IPS-15b (cell line): ENCODE data around the gene RNF40.

Experiments
- H3K27me3 ChIP-seq: one replicate; pipeline ENCODE4 v1.6.1; 2013; ENCODE audit warnings: low read length; ENCODE audit not compliant: control insufficient read depth, insufficient read depth
- H3K36me3 ChIP-seq: one replicate; pipeline ENCODE4 v1.6.1; 2013; ENCODE audit warnings: low read length; ENCODE audit not compliant: control insufficient read depth, insufficient read depth
- H3K4me1 ChIP-seq: one replicate; pipeline ENCODE4 v1.6.1; 2013; ENCODE audit warnings: mild to moderate bottlenecking, low read length; ENCODE audit not compliant: control insufficient read depth, insufficient read depth
- H3K4me3 ChIP-seq: one replicate; pipeline ENCODE4 v1.5.1; 2013; ENCODE audit warnings: low read depth, low read length
- H3K9ac ChIP-seq: one replicate; pipeline ENCODE4 v1.6.1; 2013; ENCODE audit warnings: low read depth, mild to moderate bottlenecking, low read length
- H3K9me3 ChIP-seq: one replicate; pipeline ENCODE4 v1.6.1; 2013; ENCODE audit warnings: mild to moderate bottlenecking, low read length; ENCODE audit not compliant: control insufficient read depth, insufficient read depth

Gene RNF40

GRCh38 chr16:30761928-30762902 is at the start of gene RNF40, which contains the start of gene CFAP119:
Gene RNF40, plus strand, starts transcription at chr16:30762322. Its CDS starts 224 bp downstream, at chr16:30762546.
Gene CFAP119, minus strand, starts transcription at chr16:30762062. Its CDS starts 314 bp downstream, at chr16:30761748.
- Histone ChIP-seq H3K9me3 (no peaks in the 10 kb centered on the region), H3K4me1 (no peaks in the 10 kb centered on the region), H3K27me3 (no peaks in the 10 kb centered on the region), H3K9ac (peak within 1 kb of the TSS; percentile 77), H3K4me3 (peak within 1 kb of the TSS; percentile 97), H3K36me3 (peaks cover 40% of the 10 kb centered on the region)

GRCh38 chr16:30715750-30716445 is 46.2 kb upstream of the RNF40 start:
- Histone ChIP-seq H3K36me3 (peaks cover 65% of the 10 kb centered on the region), H3K4me1 (no peaks in the 10 kb centered on the region), H3K4me3 (no peak overlapping the region), H3K9me3 (no peaks in the 10 kb centered on the region), H3K9ac (no peak overlapping the region), H3K27me3 (no peaks in the 10 kb centered on the region)

GRCh38 chr16:30720086-30720485 is 42.0 kb upstream of the RNF40 start:
- Histone ChIP-seq H3K4me1 (no peaks in the 10 kb centered on the region), H3K27me3 (no peaks in the 10 kb centered on the region), H3K9me3 (no peaks in the 10 kb centered on the region), H3K4me3 (no peak overlapping the region), H3K9ac (no peak overlapping the region), H3K36me3 (peaks cover 72% of the 10 kb centered on the region)

- H3K9me3 ChIP-seq, result no peaks in the 10 kb centered on the region
- no peaks in the 10 kb centered on the region for H3K27me3 ChIP-seq
- H3K4me1 ChIP-seq, result no peaks in the 10 kb centered on the region
- no peak overlapping the region for H3K4me3 ChIP-seq
- no peak overlapping the region for H3K9ac ChIP-seq
- peaks cover 70% of the 10 kb centered on the region for H3K36me3 ChIP-seq
Measured at GRCh38 chr16:30720694-30721093, 41.4 kb upstream of the RNF40 start.

GRCh38 chr16:30721167-30721566 is 41.0 kb upstream of the RNF40 start:
- H3K9ac ChIP-seq, result no peak overlapping the region
- peaks cover 65% of the 10 kb centered on the region for H3K36me3 ChIP-seq

DNA sequence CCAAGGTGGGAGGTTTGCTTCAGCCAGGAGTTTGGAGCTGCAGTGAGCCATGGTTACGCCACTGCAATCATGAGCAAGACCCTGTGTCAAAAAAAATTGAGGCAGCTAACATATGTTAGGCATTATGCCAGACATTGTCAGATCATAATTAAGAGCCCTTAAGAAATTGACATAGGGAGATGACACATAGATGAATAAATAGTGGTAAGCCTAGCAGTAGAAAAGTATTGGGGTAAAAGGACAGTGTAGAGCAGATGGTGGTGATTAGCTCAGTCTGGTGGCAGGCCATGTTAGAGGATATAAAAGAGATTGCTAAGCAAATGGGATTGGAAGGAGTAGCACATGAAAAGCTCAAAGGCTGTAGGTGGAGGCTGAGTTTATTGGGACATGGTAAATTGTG is 40.5 kb upstream of the RNF40 start:
- Histone ChIP-seq H3K9ac (no peak overlapping the region), H3K27me3 (no peaks in the 10 kb centered on the region), H3K36me3 (peaks cover 65% of the 10 kb centered on the region), H3K4me1 (no peaks in the 10 kb centered on the region), H3K9me3 (no peaks in the 10 kb centered on the region), H3K4me3 (no peak overlapping the region)

More at GRCh38 chr16:30721167-30721566, 41.0 kb upstream of the RNF40 start:
- Histone ChIP-seq H3K4me3 (no peak overlapping the region), H3K4me1 (no peaks in the 10 kb centered on the region), H3K27me3 (no peaks in the 10 kb centered on the region), H3K9me3 (no peaks in the 10 kb centered on the region)

- Histone ChIP-seq H3K36me3 (peaks cover 63% of the 10 kb centered on the region), H3K27me3 (no peaks in the 10 kb centered on the region), H3K4me1 (no peaks in the 10 kb centered on the region), H3K9me3 (no peaks in the 10 kb centered on the region), H3K4me3 (no peak overlapping the region), H3K9ac (no peak overlapping the region)
Measured at GRCh38 chr16:30722443-30722842, 39.7 kb upstream of the RNF40 start.

DNA sequence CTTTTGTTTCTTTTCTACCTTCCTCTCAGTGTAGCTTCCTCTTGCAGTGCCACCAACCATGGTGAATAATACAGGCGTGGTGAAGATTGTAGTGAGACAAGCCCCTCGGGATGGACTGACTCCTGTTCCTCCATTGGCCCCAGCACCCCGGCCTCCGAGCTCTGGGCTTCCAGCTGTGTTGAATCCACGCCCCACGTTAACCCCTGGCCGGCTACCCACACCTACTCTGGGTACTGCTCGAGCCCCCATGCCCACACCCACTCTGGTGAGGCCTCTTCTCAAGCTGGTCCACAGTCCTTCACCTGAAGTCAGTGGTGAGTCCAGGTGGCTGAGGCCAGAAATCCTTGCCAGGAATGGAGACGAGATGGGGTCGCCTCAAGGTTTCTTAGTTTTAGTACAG is 39.2 kb upstream of the RNF40 start:
- H3K36me3 ChIP-seq, result peaks cover 63% of the 10 kb centered on the region

DNA sequence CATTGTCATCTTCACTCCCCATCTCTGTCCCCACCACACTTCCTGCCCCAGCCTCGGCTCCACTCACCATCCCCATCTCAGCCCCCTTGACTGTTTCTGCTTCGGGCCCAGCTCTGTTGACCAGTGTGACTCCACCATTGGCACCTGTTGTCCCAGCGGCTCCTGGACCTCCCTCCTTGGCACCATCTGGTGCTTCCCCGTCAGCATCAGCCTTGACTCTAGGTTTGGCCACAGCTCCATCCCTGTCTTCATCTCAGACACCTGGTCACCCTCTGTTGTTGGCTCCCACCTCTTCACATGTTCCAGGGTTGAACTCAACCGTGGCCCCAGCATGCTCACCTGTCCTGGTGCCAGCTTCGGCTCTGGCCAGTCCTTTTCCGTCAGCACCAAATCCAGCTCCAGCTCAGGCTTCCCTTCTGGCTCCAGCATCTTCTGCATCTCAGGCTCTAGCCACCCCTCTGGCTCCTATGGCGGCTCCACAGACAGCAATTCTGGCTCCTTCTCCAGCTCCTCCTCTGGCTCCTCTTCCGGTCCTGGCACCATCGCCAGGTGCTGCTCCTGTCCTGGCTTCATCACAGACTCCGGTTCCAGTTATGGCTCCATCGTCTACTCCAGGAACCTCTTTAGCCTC is 38.3 kb upstream of the RNF40 start:
- Histone ChIP-seq H3K4me1 (peaks cover 4% of the 10 kb centered on the region), H3K9me3 (no peaks in the 10 kb centered on the region), H3K27me3 (no peaks in the 10 kb centered on the region), H3K4me3 (no peak overlapping the region), H3K9ac (no peak overlapping the region), H3K36me3 (peaks cover 60% of the 10 kb centered on the region)

More for the DNA sequence above, 39.2 kb upstream of the RNF40 start:
- H3K4me3 ChIP-seq, result no peak overlapping the region
- H3K27me3 ChIP-seq, result no peaks in the 10 kb centered on the region
- H3K9me3 ChIP-seq, result no peaks in the 10 kb centered on the region
- no peaks in the 10 kb centered on the region for H3K4me1 ChIP-seq
- H3K9ac ChIP-seq, result no peak overlapping the region

DNA sequence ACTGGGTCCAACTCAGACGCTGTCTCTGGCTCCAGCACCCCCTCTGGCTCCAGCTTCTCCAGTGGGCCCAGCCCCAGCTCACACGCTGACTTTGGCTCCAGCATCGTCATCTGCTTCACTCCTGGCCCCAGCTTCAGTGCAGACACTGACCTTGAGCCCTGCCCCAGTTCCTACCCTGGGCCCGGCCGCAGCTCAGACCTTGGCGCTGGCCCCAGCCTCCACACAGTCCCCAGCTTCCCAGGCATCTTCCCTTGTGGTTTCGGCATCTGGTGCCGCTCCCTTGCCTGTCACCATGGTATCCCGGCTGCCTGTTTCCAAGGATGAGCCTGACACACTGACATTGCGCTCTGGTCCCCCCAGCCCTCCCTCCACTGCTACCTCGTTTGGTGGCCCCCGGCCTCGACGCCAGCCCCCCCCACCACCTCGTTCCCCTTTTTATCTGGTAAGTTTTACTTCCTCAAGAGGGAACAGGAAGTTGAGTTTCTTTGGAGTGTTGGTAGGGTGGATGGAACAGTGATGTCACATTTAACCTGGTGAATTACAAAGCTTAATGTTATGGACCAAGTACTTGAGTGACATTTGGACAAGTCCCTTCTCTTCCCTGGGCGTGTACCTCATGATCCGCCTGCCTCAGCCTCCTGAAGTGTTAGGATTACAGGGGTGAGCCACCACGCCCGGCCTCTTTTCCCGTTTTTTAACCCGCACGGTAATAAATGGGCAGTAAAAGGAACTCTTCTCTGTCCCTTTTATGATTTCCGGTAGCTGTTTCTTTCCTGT is 37.3 kb upstream of the RNF40 start:
- peaks cover 63% of the 10 kb centered on the region for H3K36me3 ChIP-seq
- no peak overlapping the region for H3K4me3 ChIP-seq
- H3K9ac ChIP-seq, result no peak overlapping the region

GRCh38 chr16:30725418-30725792 is 36.7 kb upstream of the RNF40 start:
- peaks cover 4% of the 10 kb centered on the region for H3K4me1 ChIP-seq
- peaks cover 59% of the 10 kb centered on the region for H3K36me3 ChIP-seq
- no peaks in the 10 kb centered on the region for H3K9me3 ChIP-seq
- no peak overlapping the region for H3K9ac ChIP-seq
- H3K27me3 ChIP-seq, result no peaks in the 10 kb centered on the region
- no peak overlapping the region for H3K4me3 ChIP-seq

More for the DNA sequence above, 37.3 kb upstream of the RNF40 start:
- Histone ChIP-seq H3K4me1 (peaks cover 4% of the 10 kb centered on the region), H3K27me3 (no peaks in the 10 kb centered on the region), H3K9me3 (no peaks in the 10 kb centered on the region)
